Central memory CD8-positive, alpha-beta T cell (primary cell): ENCODE measurements around the gene SYMPK.
A peak's percentile ranks its signal among the peaks of the same experiment; 100 is the strongest.

Source experiments
- ATAC-seq: fragments of 150-1000 bp; cut with Tn5 transposase; replicated peaks from 2 replicates; pipeline ENCODE4 v1.10.0; 2022; ENCODE audit warnings: mild to moderate bottlenecking, moderate FRiP score, moderate number of reproducible peaks; ENCODE audit not compliant: poor library complexity, severe bottlenecking; ENCODE audit errors: extremely low read depth
- DNase-seq, 2 donors: peaks; one replicate each; pipeline ENCODE4 v3.0.0; 2021; ENCODE audit warnings: low spot score in 2 of 2
- H3K27ac Mint-ChIP-seq: one replicate; pipeline ENCODE4 v1.8.0; 2022; ENCODE audit warnings: low read depth, mild to moderate bottlenecking, moderate library complexity, mixed read lengths
- H3K27me3 Mint-ChIP-seq: one replicate; pipeline ENCODE4 v1.8.0; 2022; ENCODE audit warnings: mixed read lengths
- H3K36me3 Mint-ChIP-seq: one replicate; pipeline ENCODE4 v1.8.0; 2022; ENCODE audit warnings: mild to moderate bottlenecking, moderate library complexity, mixed read lengths; ENCODE audit not compliant: insufficient read depth
- H3K4me1 Mint-ChIP-seq: one replicate; pipeline ENCODE4 v1.8.0; 2022; ENCODE audit warnings: mixed read lengths
- H3K4me3 Mint-ChIP-seq: one replicate; pipeline ENCODE4 v1.8.0; 2022; ENCODE audit warnings: mild to moderate bottlenecking, moderate library complexity, mixed read lengths
- H3K9me3 Mint-ChIP-seq: one replicate; pipeline ENCODE4 v1.8.0; 2022; ENCODE audit warnings: mixed read lengths

The SYMPK gene

DNA sequence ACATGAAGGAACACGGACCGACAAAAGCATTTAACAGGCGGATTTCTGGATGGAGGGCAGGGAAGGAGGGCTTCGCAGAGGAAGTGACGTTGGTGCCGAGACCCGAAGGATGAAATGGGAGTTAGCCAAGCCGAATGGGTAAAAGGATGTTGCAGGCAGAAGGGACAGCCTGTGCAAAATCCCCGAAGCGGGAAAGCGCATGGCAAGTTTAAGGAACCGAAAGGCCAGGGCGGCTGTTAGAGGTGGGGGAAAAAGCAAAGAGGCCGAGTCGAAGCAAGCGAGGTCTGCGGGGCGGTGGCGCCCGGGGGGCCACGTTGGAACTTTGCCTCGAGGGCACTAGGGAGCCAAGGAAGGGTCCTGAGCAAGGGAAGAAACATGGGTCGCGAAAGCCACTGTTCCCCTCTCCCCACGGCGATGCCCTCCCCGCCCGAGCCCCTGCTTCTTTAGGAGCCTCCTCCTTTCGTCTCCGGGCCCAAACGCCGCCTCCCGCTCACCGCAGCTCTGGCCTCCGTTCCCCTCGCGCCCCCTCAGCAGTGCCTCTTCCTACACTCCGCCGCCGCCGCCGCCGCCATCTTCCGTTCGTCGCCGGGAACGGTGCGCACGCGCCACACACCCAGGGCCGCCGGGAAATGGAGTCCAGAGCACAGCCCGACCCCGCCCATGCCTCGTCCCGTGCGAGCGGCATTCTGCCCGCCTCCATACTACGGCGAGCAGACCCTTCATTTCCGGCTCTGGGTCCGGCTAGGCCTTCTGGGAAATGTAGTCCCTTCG, at the start of gene SYMPK:
Gene SYMPK (minus strand): TSS at position 584 of the 771 bp plus-strand sequence. CDS start 8,652 bp downstream, outside the sequence.
- Mint-ChIP-seq H3K9me3 (no peaks in the 10 kb centered on the region), H3K4me3 (peak within 1 kb of the TSS; percentile 93), H3K27me3 (peaks cover 12% of the 10 kb centered on the region), H3K36me3 (peaks cover 23% of the 10 kb centered on the region), H3K27ac (peak within 1 kb of the TSS; percentile 88), H3K4me1 (peaks cover 42% of the 10 kb centered on the region)
- ATAC-seq = peak; percentile 98
- peak; percentile 96 to 98 for DNase-seq

DNA sequence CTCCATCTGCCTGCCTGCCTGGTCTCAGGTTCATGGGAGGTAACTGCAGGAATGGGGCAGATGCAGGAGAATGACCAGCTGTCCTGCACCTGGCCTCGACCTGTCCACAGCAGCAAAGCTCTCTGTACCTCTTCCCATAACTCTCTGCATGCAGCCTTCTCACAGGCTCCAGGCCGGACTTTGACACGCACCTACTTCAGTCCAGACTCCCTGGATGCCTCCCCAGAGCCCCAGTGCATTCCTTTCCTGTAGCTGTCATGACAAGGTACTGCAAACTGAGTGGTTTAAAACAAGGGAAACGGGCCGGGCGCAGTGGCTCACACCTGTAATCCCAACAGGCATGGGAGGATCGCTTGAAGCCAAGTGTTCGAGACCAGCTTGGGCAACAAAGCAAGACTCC, 48.3 kb upstream of the SYMPK start:
- Mint-ChIP-seq H3K27ac (no peak overlapping the region), H3K27me3 (peaks cover 50% of the 10 kb centered on the region), H3K9me3 (no peaks in the 10 kb centered on the region), H3K36me3 (no peaks in the 10 kb centered on the region), H3K4me3 (no peak overlapping the region), H3K4me1 (no peaks in the 10 kb centered on the region)
- ATAC-seq (no peak), DNase-seq (no peak)

DNA sequence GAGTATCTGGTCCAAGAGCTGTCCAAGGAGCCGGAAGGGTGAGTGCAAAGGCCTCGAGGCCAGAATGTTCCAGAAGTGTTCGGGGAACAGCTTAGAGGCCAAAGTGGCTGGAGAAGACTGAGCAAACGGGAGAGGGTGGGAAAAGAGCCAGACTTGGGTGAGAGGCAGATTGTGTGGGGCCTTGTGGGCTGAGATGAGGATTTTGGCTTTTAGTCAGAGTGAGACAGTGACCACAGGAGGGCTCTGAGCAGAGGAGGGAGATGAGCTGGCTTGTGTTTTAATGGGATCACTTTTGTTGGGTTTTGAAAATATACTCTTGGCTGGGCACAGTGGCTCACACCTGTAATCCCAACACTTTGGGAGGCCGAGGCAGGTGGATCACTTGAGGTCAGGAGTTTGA, 46.0 kb upstream of the SYMPK start:
- no peak overlapping the region for H3K27ac Mint-ChIP-seq
- H3K4me3 Mint-ChIP-seq = no peak overlapping the region
- DNase-seq = no peak
- H3K4me1 Mint-ChIP-seq = no peaks in the 10 kb centered on the region
- peaks cover 45% of the 10 kb centered on the region for H3K27me3 Mint-ChIP-seq
- no peaks in the 10 kb centered on the region for H3K36me3 Mint-ChIP-seq
- no peaks in the 10 kb centered on the region for H3K9me3 Mint-ChIP-seq
- no peak for ATAC-seq

DNA sequence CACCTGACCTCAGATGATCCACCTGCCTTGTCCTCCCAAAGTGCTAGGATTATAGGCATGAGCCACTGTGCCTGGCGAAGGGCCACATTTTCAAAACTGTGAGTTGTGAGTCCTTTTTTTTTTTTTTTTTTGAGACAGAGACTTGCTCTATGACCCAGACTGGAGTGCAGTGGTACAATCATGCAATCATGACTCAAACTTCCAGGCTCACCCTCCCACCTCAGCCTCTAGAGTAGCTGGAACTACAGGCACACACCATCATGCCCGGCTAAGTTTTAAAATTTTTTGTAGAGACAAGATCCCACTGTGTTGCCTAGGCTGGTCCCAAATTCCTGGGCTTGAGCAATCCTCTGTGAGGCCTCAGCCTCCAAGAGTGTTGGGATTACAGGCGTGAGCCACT, 43.3 kb upstream of the SYMPK start:
- Mint-ChIP-seq H3K4me1 (peaks cover 9% of the 10 kb centered on the region), H3K27me3 (peaks cover 25% of the 10 kb centered on the region), H3K27ac (no peak overlapping the region), H3K9me3 (no peaks in the 10 kb centered on the region), H3K36me3 (peaks cover 10% of the 10 kb centered on the region), H3K4me3 (no peak overlapping the region)
- no peak for DNase-seq
- no peak for ATAC-seq

DNA sequence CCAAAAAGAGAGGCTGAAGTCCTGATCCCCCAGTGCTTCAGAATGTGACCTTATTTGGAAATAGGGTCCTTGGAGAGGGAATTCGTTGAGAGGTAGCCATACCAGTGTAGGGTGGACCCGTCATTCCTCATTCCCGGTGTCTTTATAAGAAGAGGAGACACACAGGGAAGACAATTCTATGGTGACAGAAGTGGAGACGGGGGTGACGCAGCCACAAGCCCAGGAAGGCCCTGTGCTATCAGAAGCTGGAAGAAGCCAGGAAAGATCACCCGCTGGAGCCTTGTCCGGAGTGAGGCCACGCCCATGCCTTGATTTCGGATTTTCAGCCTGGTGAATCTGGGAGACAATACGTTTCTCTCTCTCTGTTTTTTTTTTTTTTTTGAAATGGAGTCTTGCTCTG, 42.1 kb upstream of the SYMPK start:
- peaks cover 12% of the 10 kb centered on the region for H3K36me3 Mint-ChIP-seq

DNA sequence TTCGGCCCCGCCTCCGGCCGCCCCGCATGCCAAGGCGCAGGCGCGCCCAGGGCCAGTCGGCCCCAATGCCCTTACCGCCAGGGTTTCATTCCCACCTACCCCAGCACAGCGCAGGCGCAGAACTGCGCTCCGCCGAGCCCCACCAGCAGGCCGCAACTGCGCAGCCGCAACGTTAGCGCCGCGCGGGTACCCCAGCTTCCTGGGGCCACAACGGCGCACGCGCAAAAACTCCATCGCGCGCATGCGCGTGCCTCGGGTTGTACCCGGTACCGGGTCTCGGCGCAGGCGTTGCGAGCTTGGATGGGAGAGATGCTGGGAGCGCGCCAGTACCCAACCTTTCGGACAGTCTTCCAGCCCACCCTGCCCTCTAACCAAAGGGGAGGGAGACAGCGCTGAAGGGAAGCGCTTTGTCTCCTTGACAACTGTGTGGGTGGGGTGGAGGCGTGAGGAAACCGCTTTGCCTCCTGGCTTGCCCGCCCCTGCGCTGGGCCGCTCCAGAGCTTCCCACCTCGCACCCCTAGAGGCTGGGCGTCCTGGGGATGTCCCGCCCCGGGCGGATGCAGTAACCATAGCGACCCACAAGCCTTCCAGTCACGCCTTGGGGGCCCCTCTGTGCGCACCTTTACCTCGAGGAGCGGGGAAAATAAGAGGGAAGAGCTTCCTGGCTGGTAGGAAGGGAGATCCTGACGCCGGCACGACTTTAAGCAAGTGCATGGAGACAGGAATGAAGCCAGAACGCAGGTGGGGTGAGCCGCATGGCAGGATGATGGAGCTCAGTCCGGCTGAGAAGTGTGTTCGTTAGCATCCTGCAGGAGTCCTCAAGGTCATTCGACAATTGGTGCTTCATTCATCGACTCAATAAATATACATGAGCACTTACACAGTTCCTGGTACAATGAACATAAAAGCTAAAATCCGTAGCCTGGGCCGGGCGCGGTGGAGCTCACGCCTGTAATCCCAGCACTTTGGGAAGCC, 40.0 kb upstream of the SYMPK start:
- H3K36me3 Mint-ChIP-seq = peaks cover 18% of the 10 kb centered on the region
- H3K27me3 Mint-ChIP-seq = no peaks in the 10 kb centered on the region
- peak overlapping the region; percentile 92 for H3K4me3 Mint-ChIP-seq
- no peaks in the 10 kb centered on the region for H3K9me3 Mint-ChIP-seq
- DNase-seq (peak; percentile 98 to 99), ATAC-seq (peak; percentile 79)
- peak overlapping the region; percentile 89 for H3K27ac Mint-ChIP-seq
- H3K4me1 Mint-ChIP-seq = peaks cover 21% of the 10 kb centered on the region

More for the DNA sequence above, 42.1 kb upstream of the SYMPK start:
- Mint-ChIP-seq H3K9me3 (no peaks in the 10 kb centered on the region), H3K27me3 (peaks cover 17% of the 10 kb centered on the region), H3K27ac (no peak overlapping the region), H3K4me3 (no peak overlapping the region), H3K4me1 (peaks cover 19% of the 10 kb centered on the region)
- no peak for DNase-seq
- no peak for ATAC-seq

DNA sequence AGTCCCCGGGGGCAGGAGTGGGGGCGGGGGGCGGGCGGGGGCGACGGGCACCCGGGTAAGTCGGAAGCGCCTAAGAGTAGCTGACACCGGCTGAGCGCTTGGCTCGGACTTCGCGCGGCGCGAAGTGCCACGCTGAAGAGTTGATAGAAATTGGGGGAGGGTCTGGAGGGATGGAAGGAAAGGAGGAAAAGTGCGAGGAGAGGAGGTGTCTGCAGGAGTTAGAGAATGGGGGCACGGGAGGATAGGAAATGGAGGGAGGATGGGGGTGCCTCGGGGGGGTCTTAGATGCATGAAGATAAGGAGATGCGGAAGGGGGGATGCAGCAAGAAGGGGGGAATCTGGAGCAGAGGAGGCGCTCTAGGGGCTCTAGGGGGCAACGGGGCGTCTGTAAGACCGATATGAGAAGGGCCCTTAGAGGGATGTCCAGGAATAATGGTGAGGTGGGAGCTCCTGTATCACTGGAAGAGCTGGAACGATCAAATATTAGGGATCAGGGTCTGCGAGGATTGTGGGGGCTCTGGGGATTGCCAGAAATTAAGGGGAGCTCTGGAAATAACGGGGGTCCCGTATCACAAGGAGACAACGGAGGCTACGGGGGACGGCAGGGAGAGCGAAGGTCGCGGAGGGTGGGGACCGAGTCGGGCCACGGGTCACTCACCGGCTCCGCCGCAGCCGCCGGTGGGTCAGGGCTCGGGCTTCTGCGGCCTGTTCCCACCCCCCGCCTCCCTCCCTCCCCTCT, 39.1 kb upstream of the SYMPK start, which contains the start of gene MYPOP:
Gene MYPOP (minus strand): TSS at position 702 of the 739 bp plus-strand sequence. CDS start 840 bp downstream, outside the sequence.
- Mint-ChIP-seq H3K27ac (peak within 1 kb of the TSS; percentile 89), H3K4me1 (peaks cover 21% of the 10 kb centered on the region), H3K36me3 (peaks cover 18% of the 10 kb centered on the region), H3K4me3 (peak within 1 kb of the TSS; percentile 92), H3K9me3 (no peaks in the 10 kb centered on the region), H3K27me3 (no peaks in the 10 kb centered on the region)
- DNase-seq (no peak), ATAC-seq (no peak)

DNA sequence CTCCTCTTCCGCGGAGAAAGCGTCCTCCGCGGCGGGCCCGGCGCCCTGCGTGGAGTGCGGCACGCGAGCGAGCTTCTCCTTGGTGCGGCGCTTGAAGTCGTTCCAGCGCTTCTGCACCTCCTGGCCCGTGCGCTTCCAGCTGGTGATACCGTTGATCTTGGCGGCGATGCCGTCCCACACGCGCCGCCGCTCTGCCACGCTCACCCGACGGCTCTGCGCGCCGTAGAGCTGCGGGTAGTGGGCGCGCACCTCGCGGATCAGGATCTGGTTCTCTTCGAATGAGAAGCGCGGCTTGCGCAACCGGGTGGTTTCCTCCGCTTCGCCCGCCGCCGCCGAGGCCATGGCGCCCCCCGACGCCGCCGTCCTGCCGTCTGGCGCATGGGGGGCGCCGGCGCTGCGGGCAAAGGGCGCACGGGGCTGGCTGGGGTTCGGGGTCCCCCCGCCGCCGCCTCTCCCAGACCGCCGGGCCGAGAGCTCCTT, 38.5 kb upstream of the SYMPK start:
- no peak for DNase-seq
- no peaks in the 10 kb centered on the region for H3K27me3 Mint-ChIP-seq
- ATAC-seq = no peak
- H3K36me3 Mint-ChIP-seq = peaks cover 18% of the 10 kb centered on the region
- peak overlapping the region; percentile 89 for H3K27ac Mint-ChIP-seq
- no peaks in the 10 kb centered on the region for H3K9me3 Mint-ChIP-seq
- H3K4me1 Mint-ChIP-seq = peaks cover 21% of the 10 kb centered on the region
- peak overlapping the region; percentile 92 for H3K4me3 Mint-ChIP-seq

DNA sequence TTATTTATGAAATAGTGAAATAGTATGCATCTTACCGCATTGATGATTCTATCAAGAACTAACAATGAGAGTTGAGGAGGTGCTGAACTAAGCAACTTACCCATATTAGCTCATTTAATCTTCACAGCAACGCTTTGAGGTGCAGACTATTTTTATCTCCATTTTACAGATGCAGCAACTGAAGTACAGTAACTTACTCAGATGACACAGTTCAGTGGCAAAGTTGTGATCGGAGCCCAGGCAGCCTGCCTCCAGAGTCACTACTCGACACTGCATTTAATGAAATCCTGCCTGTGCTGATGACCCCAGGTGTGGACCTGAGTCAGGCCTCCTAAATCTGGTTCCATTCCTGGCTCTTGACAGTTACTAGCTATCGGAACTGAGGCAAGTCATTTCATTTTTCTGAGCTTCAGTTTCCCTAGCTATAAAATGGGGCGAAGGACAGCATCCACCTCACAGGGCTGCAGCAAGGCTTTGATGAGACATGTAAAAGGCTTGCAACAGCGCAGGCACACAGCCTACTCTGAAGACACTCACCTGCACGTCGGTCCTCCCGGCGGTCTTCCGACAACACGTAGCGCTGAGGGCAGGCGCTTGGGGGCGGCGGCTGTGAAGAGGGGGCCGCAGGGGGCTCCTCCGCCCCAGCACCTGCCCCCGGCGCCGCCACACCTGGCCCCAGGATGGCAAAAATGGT, 37.9 kb upstream of the SYMPK start:
- H3K9me3 Mint-ChIP-seq = no peaks in the 10 kb centered on the region
- peak overlapping the region; percentile 92 for H3K4me3 Mint-ChIP-seq
- ATAC-seq = no peak
- H3K36me3 Mint-ChIP-seq = peaks cover 18% of the 10 kb centered on the region
- no peaks in the 10 kb centered on the region for H3K27me3 Mint-ChIP-seq
- DNase-seq = no peak
- H3K27ac Mint-ChIP-seq = no peak overlapping the region
- H3K4me1 Mint-ChIP-seq = peaks cover 21% of the 10 kb centered on the region

DNA sequence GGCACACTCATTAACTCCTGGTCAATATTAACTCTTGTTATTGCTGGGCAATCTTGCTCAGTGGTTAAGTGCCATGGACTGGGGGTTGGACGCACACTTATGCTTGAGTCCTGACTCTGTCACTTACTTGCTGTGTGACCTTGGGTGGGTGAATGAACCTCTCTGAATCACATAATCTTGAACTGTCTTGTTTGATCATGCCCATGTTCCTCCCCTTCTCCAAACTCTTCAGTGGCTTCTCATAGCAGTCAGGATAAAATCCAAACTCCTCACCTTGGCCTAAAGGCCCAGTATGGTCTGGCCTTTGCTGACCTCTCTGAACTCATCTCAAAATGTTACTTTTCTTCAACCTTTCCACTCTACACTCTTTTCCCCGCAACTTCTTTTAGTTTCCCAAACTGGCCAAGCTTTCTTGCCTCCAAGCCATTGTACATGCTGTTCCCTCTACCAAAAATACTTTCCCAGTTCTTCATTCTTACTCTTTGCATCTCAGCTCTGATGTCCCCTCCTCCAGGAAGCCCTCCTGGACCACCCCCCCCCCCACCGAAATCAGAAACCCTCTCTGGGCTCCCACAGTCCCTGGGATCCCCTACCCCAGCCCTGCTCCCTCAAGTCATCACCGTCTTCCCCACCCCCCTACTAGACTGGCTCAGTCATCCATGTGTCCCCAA, 37.1 kb upstream of the SYMPK start:
- Mint-ChIP-seq H3K4me1 (peaks cover 21% of the 10 kb centered on the region), H3K9me3 (no peaks in the 10 kb centered on the region), H3K27me3 (no peaks in the 10 kb centered on the region), H3K27ac (no peak overlapping the region), H3K36me3 (peaks cover 21% of the 10 kb centered on the region), H3K4me3 (peak overlapping the region; percentile 92)
- no peak for DNase-seq
- no peak for ATAC-seq

DNA sequence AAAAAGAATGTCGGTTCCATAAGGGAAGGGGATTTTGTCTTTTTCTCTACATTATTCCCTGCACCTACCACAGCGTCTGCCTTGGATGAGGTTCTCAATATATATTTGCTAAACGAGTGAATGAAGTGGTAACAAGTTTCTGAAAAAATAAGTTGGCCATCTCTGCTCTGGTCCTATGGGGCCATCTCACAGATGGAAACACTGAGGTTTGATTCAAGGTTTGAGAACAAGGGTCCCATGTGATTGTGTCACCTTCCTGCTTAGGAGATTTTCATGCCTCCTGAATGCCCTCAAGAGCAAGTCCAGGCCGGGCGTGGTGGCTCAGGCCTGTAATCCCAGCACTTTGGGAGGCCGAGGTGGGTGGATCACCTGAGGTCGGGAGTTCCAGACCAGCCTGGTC, 36.3 kb upstream of the SYMPK start:
- H3K4me1 Mint-ChIP-seq = peaks cover 21% of the 10 kb centered on the region
- H3K27ac Mint-ChIP-seq = no peak overlapping the region
- H3K9me3 Mint-ChIP-seq = no peaks in the 10 kb centered on the region
- H3K27me3 Mint-ChIP-seq = no peaks in the 10 kb centered on the region
- DNase-seq = no peak
- no peak overlapping the region for H3K4me3 Mint-ChIP-seq
- peaks cover 26% of the 10 kb centered on the region for H3K36me3 Mint-ChIP-seq
- no peak for ATAC-seq
